Dermis microvascular lymphatic vessel endothelial cell (primary cell): ENCODE data around the gene PSMA2. TPM values are rescaled to one million over a fixed set of nuclear protein-coding genes. Genes with fewer than 3 reads are reported as not detected.
"Not testable (repeated sequence)": the region's sequence is repeated elsewhere in the genome, so short reads cannot be mapped to it uniquely, and the experiment has no call there.

Source experiments
- DNase-seq, 2 donors: peaks; one replicate each; pipeline versions ENCODE4 v3.0.0 to v3.0.0-alpha.2; 2010; ENCODE audit warnings: low read depth in 2 of 2
- total RNA-seq: library from RNA; depleted of rRNA; stranded (reverse); fragments of >200 nt; gene quantifications from 2 replicates; pipeline ENCODE4 v1.2.1, GENCODE V29; 2014

PSMA2 gene
- total RNA-seq, 1 donor from 2014 or later, result 72.0 TPM

GRCh38 chr7:42907316-42907715, 24.7 kb downstream of the PSMA2 start:
- DNase-seq, result no peak

- no peak for DNase-seq
Observed at GRCh38 chr7:42906181-42906580, 25.8 kb downstream of the PSMA2 start.

- no peak for DNase-seq
Observed at GRCh38 chr7:42902331-42902730, 29.6 kb downstream of the PSMA2 start.

DNA sequence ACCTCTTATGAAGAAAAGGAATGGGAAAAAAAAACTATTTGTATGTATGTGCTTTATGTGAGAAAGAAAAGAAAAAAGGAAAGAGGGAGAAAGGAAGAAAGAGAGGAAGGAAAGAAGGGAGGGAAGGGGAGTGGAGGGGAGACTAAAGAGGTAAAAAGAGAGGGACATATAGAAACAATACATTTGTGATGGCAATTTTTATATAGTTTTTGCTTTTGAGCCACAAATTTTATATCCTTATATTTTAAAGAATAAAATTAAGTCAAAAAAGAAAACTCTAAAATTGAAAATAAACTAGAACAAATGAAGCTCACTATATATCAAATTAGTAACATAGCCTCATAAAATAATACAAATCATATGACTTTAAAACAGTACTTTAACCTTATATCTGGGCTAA, 31.1 kb downstream of the PSMA2 start:
- DNase-seq, result no peak

- DNase-seq, result no peak
Observed at GRCh38 chr7:42893346-42894240, 38.4 kb downstream of the PSMA2 start.

GRCh38 chr7:42886893-42887505, 45.0 kb downstream of the PSMA2 start:
- DNase-seq, result no peak

- peak in 1 of 2 donors; percentile 17 for DNase-seq
Observed at GRCh38 chr7:42886129-42886528, 45.8 kb downstream of the PSMA2 start.

GRCh38 chr7:42885183-42885582, 46.8 kb downstream of the PSMA2 start:
- not testable (repeated sequence) for DNase-seq

DNA sequence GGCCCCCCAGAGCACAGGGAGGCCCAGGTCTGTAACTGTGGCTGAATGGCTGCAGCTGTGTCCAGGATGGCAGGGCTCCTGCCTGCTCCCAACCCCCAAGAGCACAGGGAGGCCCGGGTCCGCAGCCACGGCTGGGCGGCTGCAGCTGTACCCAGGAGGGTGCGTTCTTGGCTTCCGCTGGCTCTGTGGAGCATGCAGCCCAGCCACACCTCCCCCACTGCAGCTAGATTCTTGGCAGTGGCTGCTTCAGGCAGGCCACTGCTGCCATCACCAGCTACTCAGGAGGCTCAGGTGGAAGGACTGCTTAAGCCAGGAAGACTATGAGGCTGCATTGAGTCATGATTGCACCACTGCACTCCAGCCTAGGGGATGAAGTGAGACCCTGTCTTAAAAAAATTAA, 48.0 kb downstream of the PSMA2 start:
- DNase-seq, result no peak

GRCh38 chr7:42880392-42880791, 51.6 kb downstream of the PSMA2 start:
- no peak for DNase-seq

DNA sequence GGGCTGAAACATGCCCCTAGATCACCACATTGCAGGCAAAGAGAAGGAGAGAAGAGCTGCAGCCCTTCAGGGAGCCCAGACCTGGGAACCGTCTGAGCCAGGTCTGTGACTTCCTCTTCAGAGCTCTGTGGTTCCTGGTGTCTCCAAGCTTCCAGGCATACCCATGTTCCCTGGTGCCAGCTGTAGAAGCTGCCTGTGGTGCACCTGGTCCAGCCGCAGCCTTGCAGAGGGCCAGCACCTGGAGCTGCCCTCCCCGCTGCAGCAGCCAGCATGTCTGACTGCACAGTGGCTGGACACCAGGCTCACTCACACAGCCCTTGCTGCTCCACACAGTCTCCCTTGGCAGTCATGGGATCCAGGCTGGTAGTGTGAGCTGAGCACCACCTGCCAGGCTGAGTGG, 53.7 kb downstream of the PSMA2 start:
- no peak for DNase-seq

- DNase-seq, result no peak
Observed at GRCh38 chr7:42877862-42878261, 54.1 kb downstream of the PSMA2 start.

DNA sequence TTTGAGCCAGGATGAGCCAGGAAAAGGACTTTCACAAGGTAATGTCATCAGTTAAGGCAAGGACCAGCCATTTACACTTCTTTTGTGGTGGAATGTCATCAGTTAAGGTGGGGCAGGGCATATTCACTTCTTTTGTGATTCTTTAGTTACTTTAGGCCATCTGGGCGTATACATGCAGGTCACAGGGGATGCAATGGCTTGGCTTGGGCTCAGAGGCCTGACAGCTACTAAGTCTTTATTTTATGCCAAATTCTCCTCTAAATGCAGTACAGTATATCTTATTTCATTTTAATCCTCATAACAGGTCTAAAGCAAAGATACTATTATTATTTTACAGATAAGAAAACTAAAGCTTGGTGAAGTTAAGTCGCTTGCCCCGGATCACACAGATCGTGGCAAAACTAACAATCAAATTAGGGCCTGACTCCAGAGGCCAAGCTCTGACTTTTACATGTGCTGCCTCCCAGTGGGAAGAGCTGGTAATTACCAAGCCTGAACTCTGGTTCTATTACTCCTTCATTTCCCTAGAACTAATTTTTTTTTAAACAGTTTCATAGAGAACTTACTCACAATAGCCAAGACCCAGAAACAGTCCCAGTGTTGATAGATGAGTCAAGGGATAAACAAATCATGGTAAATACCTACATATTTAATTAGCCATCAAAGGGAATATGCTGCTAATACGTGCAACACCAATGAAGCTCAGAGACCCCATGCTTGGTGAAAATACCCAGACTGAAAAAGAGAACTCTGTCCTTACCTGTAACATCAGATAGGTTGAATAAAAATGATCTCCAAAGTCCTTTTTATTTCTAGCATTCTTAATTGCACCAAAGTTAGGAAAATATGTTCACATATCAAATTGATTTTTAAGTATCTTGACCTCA, 55.5 kb downstream of the PSMA2 start:
- peak; percentile 18 to 61 for DNase-seq

GRCh38 chr7:42869131-42870020, 62.6 kb downstream of the PSMA2 start:
- no peak for DNase-seq

GRCh38 chr7:42868480-42868879, 63.5 kb downstream of the PSMA2 start:
- no peak for DNase-seq

Other genes with a start within 250 kb of the PSMA2 start
- 2.6 and 4.4 TPM in 2 replicates for gene C7orf25, start 20.1 kb downstream of the PSMA2 start, total RNA-seq
- gene MRPL32, start 202 bp upstream of the PSMA2 start, total RNA-seq, result 57.4 and 59.6 TPM in 2 replicates
- gene HECW1, start 180.5 kb upstream of the PSMA2 start, total RNA-seq, result not detected in 2 replicates